Liver (tissue), 9 donors: ENCODE measurements around the gene DDX31. TPM values are rescaled to one million over a fixed set of nuclear protein-coding genes. Genes with fewer than 3 reads are reported as not detected.

Experiments
- DNase-seq: peaks from one replicate; pipeline ENCODE4 v3.0.0-alpha.2; 2017; ENCODE audit warnings: low spot score
- H3K27ac ChIP-seq, 2 donors: one replicate each; pipeline ENCODE4 v1.7.0; 2013; ENCODE audit warnings: inconsistent platforms in 2 of 2, low read length in 2 of 2, control low read depth in 1 of 2, low read depth in 1 of 2, mild to moderate bottlenecking in 1 of 2
- H3K27me3 ChIP-seq, 4 donors: one replicate each; pipeline versions ENCODE4 v1.6.1 to v1.7.0; 2013; ENCODE audit warnings: low read length in 3 of 4, inconsistent platforms in 1 of 4, mild to moderate bottlenecking in 1 of 4, moderate library complexity in 1 of 4; ENCODE audit not compliant: control insufficient read depth in 4 of 4, insufficient read depth in 4 of 4
- H3K36me3 ChIP-seq, 4 donors: one replicate each; pipeline versions ENCODE4 v1.6.1 to v1.7.0; 2013; ENCODE audit warnings: low read length in 3 of 4, mild to moderate bottlenecking in 3 of 4, low read depth in 1 of 4, moderate library complexity in 1 of 4; ENCODE audit not compliant: control insufficient read depth in 4 of 4, insufficient read depth in 3 of 4
- H3K4me1 ChIP-seq, 4 donors: one replicate each; pipeline versions ENCODE4 v1.6.1 to v1.7.0; 2013; ENCODE audit warnings: low read length in 3 of 4, mild to moderate bottlenecking in 3 of 4, moderate library complexity in 1 of 4; ENCODE audit not compliant: control insufficient read depth in 4 of 4, insufficient read depth in 4 of 4
- H3K4me3 ChIP-seq, 3 donors: one replicate each; pipeline versions ENCODE4 v1.6.1 to v1.7.0; 2013; ENCODE audit warnings: low read length in 3 of 3, control low read depth in 1 of 3, low read depth in 1 of 3, mild to moderate bottlenecking in 1 of 3
- H3K9ac ChIP-seq, 2 donors: one replicate each; pipeline ENCODE4 v1.7.0; 2013; ENCODE audit warnings: low read length in 2 of 2, mild to moderate bottlenecking in 2 of 2, moderate library complexity in 2 of 2, control low read depth in 1 of 2, low read depth in 1 of 2
- H3K9me3 ChIP-seq, 4 donors: one replicate each; pipeline versions ENCODE4 v1.6.1 to v1.7.0; 2013; ENCODE audit warnings: low read length in 3 of 4; ENCODE audit not compliant: control insufficient read depth in 4 of 4
- ATF3 ChIP-seq: IDR thresholded peaks from 2 replicates; pipeline ENCODE4 v1.6.1; 2016; ENCODE audit warnings: antibody characterized with exemption
- CTCF ChIP-seq: fragments of 150-350 bp; IDR thresholded peaks from 2 replicates; pipeline ENCODE4 v1.5.1; 2017; ENCODE audit warnings: improper control_type of control experiment, low read depth, low read length; ENCODE audit not compliant: missing input control
- FOXA2 ChIP-seq: IDR thresholded peaks from 2 replicates; pipeline ENCODE4 v1.6.1; 2016; ENCODE audit warnings: antibody characterized with exemption
- GABPA ChIP-seq, 2 donors: IDR thresholded peaks in 1 of 2; conservative IDR thresholded peaks in 1 of 2; 2 replicates each; pipeline ENCODE4 v1.6.1; 2016; ENCODE audit warnings: antibody characterized with exemption in 2 of 2, mild to moderate bottlenecking in 1 of 2, moderate library complexity in 1 of 2
- HNF4G ChIP-seq: IDR thresholded peaks from 2 replicates; pipeline ENCODE4 v1.6.1; 2016; ENCODE audit warnings: antibody characterized with exemption
- JUND ChIP-seq, 2 donors: IDR thresholded peaks; 2 replicates each; pipeline ENCODE4 v1.6.1; 2016; ENCODE audit warnings: antibody characterized with exemption in 2 of 2
- MAX ChIP-seq: IDR thresholded peaks from 2 replicates; pipeline ENCODE4 v1.6.1; 2016; ENCODE audit warnings: antibody characterized with exemption
- NR2F2 ChIP-seq: IDR thresholded peaks from 2 replicates; pipeline ENCODE4 v1.6.1; 2016; ENCODE audit warnings: antibody characterized with exemption
- RAD21 ChIP-seq, 2 donors: IDR thresholded peaks; 2 replicates each; pipeline ENCODE4 v1.6.1; 2016; ENCODE audit warnings: antibody characterized with exemption in 2 of 2, mild to moderate bottlenecking in 2 of 2
- RXRA ChIP-seq, 2 donors: IDR thresholded peaks; 2 replicates each; pipeline ENCODE4 v1.6.1; 2017 to 2018; ENCODE audit warnings: antibody characterized with exemption in 2 of 2, mild to moderate bottlenecking in 1 of 2
- SP1 ChIP-seq: IDR thresholded peaks from 2 replicates; pipeline ENCODE4 v1.6.1; 2018; ENCODE audit warnings: antibody characterized with exemption, mild to moderate bottlenecking
- WGBS: extraction: QIAGEN DNeasy Blood & Tissue Kit; methylation state at CpG from one replicate; pipeline ENCODE4 v1.1.7; 2013; 5-methylcytosine and 5-hydroxymethylcytosine counted together
- polyA plus RNA-seq, 2 donors: library from polyadenylated mRNA; stranded (reverse) in 1 of 2; unstranded in 1 of 2; fragments of 200-250 nt in 1 of 2; fragments of >200 nt in 1 of 2; fragmentation: Nextera tagmentation in 1 of 2; extraction: Ambion mirVana in 1 of 2; gene quantifications; one replicate each; pipeline versions ENCODE4 v1.2.1 to v1.2.3, GENCODE V29; 2013 to 2015
- total RNA-seq, 2 donors: library from RNA; depleted of rRNA; stranded (reverse); fragments of >200 nt; gene quantifications; one replicate each; pipeline ENCODE4 v1.2.3, GENCODE V29; 2014
- TF ChIP-seq, protein P1 (sequence below): IDR thresholded peaks from 2 replicates; pipeline ENCODE4 v1.6.1; 2016; ENCODE audit warnings: antibody characterized with exemption, mild to moderate bottlenecking
- donor health status: healthy.
- donor health status: healthy.
- donor health status: healthy.
- donor health status: healthy.
- donor health status: healthy.

Gene DDX31
- total and polyA plus RNA-seq, 4 donors = 2.5 to 9.6 (median 4.5) TPM

DNA sequence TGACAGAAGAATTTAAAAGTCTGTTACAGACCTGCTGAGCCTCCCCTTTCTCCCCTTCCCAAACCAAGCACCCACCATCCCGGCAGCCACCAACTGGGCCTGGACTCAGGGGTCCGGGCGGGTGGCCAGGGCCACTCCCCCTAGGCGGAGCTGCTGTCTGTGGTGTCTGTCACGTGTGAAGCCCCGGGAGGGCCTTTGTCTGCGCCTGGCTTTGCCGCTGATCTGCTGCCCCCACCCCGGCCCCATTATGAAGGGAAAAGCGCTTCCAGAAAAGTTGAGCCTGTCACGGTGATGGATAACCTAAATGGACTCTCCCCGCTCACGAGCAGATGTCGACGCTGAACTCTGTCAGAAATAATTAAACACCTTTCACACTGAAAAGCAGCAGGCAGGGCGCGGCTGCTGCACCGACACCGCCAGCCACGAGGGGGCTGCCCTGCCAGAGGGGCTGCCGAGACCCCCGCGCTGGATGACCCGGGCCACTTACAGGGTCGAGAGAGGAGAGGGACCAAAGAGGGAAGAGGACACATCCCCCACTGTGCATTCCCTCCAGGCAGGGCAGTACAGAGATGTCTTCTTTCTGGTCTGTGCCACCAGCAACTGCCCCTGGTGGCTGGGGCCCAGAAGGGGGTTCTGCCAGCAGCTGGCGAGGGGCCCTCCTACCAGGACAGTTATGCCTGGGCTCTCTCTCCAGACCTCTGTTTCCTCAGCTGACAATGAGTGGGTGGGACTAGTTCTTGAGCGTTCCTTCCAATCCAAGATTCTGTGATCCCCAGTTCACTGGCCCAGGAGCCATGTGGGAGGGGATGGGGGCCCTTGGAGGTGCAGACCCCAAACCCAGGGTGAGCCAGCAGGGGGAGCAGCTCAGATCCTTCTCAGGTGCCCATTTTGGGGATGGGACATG lies 123.4 kb downstream of the DDX31 start:
- no peaks in the 10 kb centered on the region for H3K9me3 ChIP-seq
- H3K4me1 ChIP-seq = peaks cover 0 to 5% (median 0%) of the 10 kb centered on the region in 4 donors
- H3K9ac ChIP-seq = no peak overlapping the region
- DNase-seq = no peak
- no peaks in the 10 kb centered on the region for H3K36me3 ChIP-seq
- peaks cover 0 to 2% (median 0%) of the 10 kb centered on the region in 4 donors for H3K27me3 ChIP-seq
- peak; percentile 4 for TF ChIP-seq CTCF
- no peak for TF ChIP-seq NR2F2
- H3K27ac ChIP-seq = no peak overlapping the region
- WGBS = 6% methylated on average over 27 of the region's 27 CpGs
- no peak overlapping the region for H3K4me3 ChIP-seq

DNA sequence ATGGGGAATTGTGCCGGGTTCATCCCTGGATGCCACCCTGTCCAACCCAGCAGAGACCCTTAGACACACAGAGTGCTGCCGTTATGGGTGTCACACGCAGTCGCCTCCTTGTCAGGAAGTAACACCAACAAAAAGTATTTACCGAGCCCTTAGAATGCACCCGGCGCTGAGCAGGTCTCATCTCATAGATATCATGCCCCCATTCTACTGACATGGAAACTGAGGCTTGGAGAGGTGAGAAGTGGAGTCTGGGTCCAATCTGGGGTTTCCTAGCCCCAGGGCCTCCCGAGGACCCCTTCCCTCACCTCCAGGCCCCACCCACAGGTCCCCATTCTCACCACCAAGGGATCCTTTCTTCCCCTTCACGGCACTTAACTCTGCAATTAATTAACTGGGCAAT lies 124.2 kb downstream of the DDX31 start:
- Histone ChIP-seq H3K9ac (no peak overlapping the region), H3K27ac (no peak overlapping the region), H3K36me3 (no peaks in the 10 kb centered on the region), H3K9me3 (no peaks in the 10 kb centered on the region), H3K27me3 (peaks cover 0 to 2% (median 0%) of the 10 kb centered on the region in 4 donors), H3K4me3 (no peak overlapping the region), H3K4me1 (peaks cover 0 to 5% (median 0%) of the 10 kb centered on the region in 4 donors)
- WGBS = 81% methylated on average over 9 of the region's 9 CpGs
- DNase-seq = no peak
- no peak for TF ChIP-seq HNF4G
- TF ChIP-seq RXRA (IDR thresholded peaks at IDR 0.05) = no peak
- TF ChIP-seq JUND (IDR thresholded peaks at IDR 0.05) = no peak
- no peak for TF ChIP-seq RAD21 (IDR thresholded peaks at IDR 0.05)
- no peak for TF ChIP-seq ATF3
- TF ChIP-seq SP1 = no peak
- TF ChIP-seq FOXA2 = no peak
- TF ChIP-seq GABPA (IDR thresholded peaks at IDR 0.05 in 1 of 2, conservative IDR thresholded peaks at IDR 0.05 in 1 of 2) = no peak
- TF ChIP-seq CTCF = no peak
- TF ChIP-seq, protein P1, sequence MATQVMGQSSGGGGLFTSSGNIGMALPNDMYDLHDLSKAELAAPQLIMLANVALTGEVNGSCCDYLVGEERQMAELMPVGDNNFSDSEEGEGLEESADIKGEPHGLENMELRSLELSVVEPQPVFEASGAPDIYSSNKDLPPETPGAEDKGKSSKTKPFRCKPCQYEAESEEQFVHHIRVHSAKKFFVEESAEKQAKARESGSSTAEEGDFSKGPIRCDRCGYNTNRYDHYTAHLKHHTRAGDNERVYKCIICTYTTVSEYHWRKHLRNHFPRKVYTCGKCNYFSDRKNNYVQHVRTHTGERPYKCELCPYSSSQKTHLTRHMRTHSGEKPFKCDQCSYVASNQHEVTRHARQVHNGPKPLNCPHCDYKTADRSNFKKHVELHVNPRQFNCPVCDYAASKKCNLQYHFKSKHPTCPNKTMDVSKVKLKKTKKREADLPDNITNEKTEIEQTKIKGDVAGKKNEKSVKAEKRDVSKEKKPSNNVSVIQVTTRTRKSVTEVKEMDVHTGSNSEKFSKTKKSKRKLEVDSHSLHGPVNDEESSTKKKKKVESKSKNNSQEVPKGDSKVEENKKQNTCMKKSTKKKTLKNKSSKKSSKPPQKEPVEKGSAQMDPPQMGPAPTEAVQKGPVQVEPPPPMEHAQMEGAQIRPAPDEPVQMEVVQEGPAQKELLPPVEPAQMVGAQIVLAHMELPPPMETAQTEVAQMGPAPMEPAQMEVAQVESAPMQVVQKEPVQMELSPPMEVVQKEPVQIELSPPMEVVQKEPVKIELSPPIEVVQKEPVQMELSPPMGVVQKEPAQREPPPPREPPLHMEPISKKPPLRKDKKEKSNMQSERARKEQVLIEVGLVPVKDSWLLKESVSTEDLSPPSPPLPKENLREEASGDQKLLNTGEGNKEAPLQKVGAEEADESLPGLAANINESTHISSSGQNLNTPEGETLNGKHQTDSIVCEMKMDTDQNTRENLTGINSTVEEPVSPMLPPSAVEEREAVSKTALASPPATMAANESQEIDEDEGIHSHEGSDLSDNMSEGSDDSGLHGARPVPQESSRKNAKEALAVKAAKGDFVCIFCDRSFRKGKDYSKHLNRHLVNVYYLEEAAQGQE = no peak
- TF ChIP-seq MAX = no peak
